GM15510 (cell line): ENCODE data around the gene LRTM2.

Source experiments
- POLR2A ChIP-seq: IDR thresholded peaks from 3 replicates; pipeline ENCODE4 v1.6.1; 2011; ENCODE audit warnings: borderline replicate concordance; ENCODE audit not compliant: insufficient read length; ENCODE audit errors: extremely low read depth

LRTM2 gene

GRCh38 chr12:1820191-1820895, at the start of gene LRTM2:
Gene LRTM2 (plus strand): TSS chr12:1820565. CDS start chr12:1828149, 7,584 bp downstream.
- TF ChIP-seq POLR2A = no peak

GRCh38 chr12:1773937-1774655, 46.3 kb upstream of the LRTM2 start:
- no peak for TF ChIP-seq POLR2A

GRCh38 chr12:1776170-1776921, 44.0 kb upstream of the LRTM2 start:
- TF ChIP-seq POLR2A = no peak

GRCh38 chr12:1777798-1778197, 42.6 kb upstream of the LRTM2 start:
- no peak for TF ChIP-seq POLR2A

- no peak for TF ChIP-seq POLR2A
Observed at GRCh38 chr12:1778911-1779310, 41.5 kb upstream of the LRTM2 start.

GRCh38 chr12:1779783-1780182, 40.6 kb upstream of the LRTM2 start:
- no peak for TF ChIP-seq POLR2A

GRCh38 chr12:1781772-1782171, 38.6 kb upstream of the LRTM2 start:
- TF ChIP-seq POLR2A = no peak

GRCh38 chr12:1782215-1782614, 38.1 kb upstream of the LRTM2 start:
- TF ChIP-seq POLR2A = no peak

GRCh38 chr12:1787714-1788113, 32.7 kb upstream of the LRTM2 start:
- no peak for TF ChIP-seq POLR2A

GRCh38 chr12:1790444-1790843, 29.9 kb upstream of the LRTM2 start:
- TF ChIP-seq POLR2A = no peak

GRCh38 chr12:1791104-1791841, 29.1 kb upstream of the LRTM2 start:
- TF ChIP-seq POLR2A = no peak

- TF ChIP-seq POLR2A = no peak
Observed at GRCh38 chr12:1792406-1792805, 28.0 kb upstream of the LRTM2 start.

- no peak for TF ChIP-seq POLR2A
Observed at GRCh38 chr12:1793426-1794210, 26.7 kb upstream of the LRTM2 start.
